ENCODE results near the gene TIMM8B.

Gene TIMM8B

GRCh38 chr11:112085822-112086421 lies 634 bp downstream of the TIMM8B start:
- no peak for TF ChIP-seq CTCF (IDR thresholded peaks at IDR 0.05; ENCODE audit: control insufficient read depth, extremely low read depth, insufficient read depth)
- H3K4me3 ChIP-seq (ENCODE audit: low read depth, low read length): peak overlapping the region; percentile 99
- no peak for DNase-seq (ENCODE audit: low read depth)

GRCh38 chr11:112082729-112083128 lies 3.8 kb downstream of the TIMM8B start:
- no peak overlapping the region for H3K4me3 ChIP-seq (ENCODE audit: low read depth, low read length)
- no peak for TF ChIP-seq CTCF (IDR thresholded peaks at IDR 0.05; ENCODE audit: control insufficient read depth, extremely low read depth, insufficient read depth)
- DNase-seq (ENCODE audit: low read depth): no peak

GRCh38 chr11:112073941-112074811 lies 12.4 kb downstream of the TIMM8B start, which contains the start of the genes NKAPD1 and PIH1D2:
TSS of gene NKAPD1 (plus strand) at chr11:112074299. CDS start at chr11:112075575, 1,276 bp downstream.
TSS of gene PIH1D2 (minus strand) at chr11:112074017. CDS start at chr11:112073174, 843 bp downstream.
- DNase-seq (ENCODE audit: low read depth): peak; percentile 70
- peak within 1 kb of the TSS; percentile 72 for H3K4me3 ChIP-seq (ENCODE audit: low read depth, low read length)
- TF ChIP-seq CTCF (IDR thresholded peaks at IDR 0.05; ENCODE audit: control insufficient read depth, extremely low read depth, insufficient read depth): no peak

GRCh38 chr11:112062923-112063322 lies 23.6 kb downstream of the TIMM8B start:
- no peak for DNase-seq (ENCODE audit: low read depth)
- no peak for TF ChIP-seq CTCF (IDR thresholded peaks at IDR 0.05; ENCODE audit: control insufficient read depth, extremely low read depth, insufficient read depth)
- H3K4me3 ChIP-seq (ENCODE audit: low read depth, low read length): no peak overlapping the region

- H3K4me3 ChIP-seq (ENCODE audit: low read depth, low read length): no peak overlapping the region
- TF ChIP-seq CTCF (IDR thresholded peaks at IDR 0.05; ENCODE audit: control insufficient read depth, extremely low read depth, insufficient read depth): no peak
- no peak for DNase-seq (ENCODE audit: low read depth)
Observed at GRCh38 chr11:112058103-112058502, 28.5 kb downstream of the TIMM8B start.

GRCh38 chr11:112057170-112057569 lies 29.4 kb downstream of the TIMM8B start:
- no peak overlapping the region for H3K4me3 ChIP-seq (ENCODE audit: low read depth, low read length)
- no peak for DNase-seq (ENCODE audit: low read depth)
- TF ChIP-seq CTCF (IDR thresholded peaks at IDR 0.05; ENCODE audit: control insufficient read depth, extremely low read depth, insufficient read depth): no peak
